Activated CD8-positive, alpha-beta memory T cell treated with anti-CD3 and anti-CD28 coated beads, Interleukin-2, amount 50 U/mL, for 1 hour (primary cell): ENCODE data around the gene LRRC4C.

ENCODE experiments used
- DNase-seq: peaks from one replicate; pipeline ENCODE4 v3.0.0-alpha.2; 2020; ENCODE audit errors: extremely low read depth

The LRRC4C gene

DNA sequence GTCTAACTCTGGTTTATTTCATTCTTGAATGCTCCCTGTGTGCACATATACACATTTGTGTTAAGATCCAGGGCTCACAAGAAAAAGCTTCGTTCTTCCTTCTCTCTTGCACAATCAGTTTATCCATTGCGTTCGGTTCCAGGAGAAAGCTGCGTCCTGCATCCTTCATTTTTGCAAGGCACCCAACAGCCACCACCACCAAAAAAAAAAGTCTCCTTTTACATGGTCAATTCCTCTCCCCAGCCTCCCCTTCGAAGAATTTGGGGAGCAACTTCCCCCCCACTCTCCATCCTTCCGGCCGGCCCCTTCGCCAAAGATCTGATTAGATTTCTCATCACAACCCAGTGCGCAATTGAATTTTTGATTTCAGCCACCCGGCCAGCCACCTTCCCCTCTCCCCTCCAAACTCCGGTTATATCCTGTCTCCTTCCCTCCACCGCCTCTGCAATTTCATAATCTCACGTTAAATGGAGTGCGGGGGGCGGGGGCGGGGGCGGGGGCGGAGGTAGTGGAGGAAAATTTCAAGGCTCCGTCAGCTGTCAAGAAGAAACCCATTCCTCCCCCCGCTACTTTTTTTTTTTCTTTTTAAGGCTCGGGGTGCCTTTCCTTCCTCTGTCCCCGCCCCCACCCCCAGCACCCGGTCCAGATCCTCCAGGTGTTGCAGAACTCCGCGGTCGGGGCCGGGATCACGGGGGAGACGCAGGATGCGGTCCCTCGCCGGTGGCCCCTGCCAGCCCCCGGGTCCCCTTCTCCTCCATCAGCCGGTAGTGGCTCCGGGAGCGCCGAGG is 1166.5 kb downstream of the LRRC4C start:
- no peak for DNase-seq

DNA sequence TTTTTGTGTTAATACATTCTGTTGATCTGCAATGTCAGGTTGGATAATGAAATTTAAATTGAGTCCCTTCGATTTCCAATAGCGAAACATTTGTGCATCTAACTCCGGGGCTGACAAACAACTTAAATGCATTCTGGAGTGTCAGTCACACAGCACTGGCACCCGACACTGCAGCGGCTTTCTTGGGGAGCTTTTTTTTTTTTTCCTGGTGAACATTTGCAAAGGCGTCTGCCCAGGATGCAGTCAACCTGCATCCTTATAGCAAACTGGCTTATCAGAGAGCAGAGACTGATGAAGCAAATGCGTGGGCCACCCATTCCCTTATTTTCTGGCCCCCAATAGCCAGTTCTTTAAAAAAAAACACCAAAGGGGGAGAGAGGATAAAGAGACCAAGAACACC is 1167.7 kb downstream of the LRRC4C start:
- DNase-seq, result no peak

GRCh38 chr11:40291329-40291728 is 1168.1 kb downstream of the LRRC4C start:
- no peak for DNase-seq

DNA sequence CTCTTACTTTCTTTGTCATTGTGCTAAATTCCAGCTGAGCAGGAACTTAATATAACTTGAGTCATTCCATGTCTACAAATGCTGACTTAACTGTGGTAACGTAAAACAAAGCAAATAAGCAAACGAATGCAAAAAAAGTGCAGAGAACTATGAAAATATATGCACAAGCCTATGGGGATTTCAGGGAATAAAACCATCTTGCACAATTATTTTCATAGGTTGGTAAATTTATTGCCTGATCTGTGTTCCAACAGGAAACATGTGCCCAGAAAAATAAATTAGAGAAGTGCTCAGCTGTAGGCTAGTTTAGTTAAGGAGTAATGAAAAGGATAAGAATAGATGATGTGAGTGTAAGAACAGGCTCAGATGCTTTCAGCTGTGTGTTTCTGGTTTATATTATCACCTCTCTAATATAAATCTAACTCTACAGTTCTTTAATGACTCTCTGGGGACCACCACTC is 1169.3 kb downstream of the LRRC4C start:
- DNase-seq, result no peak

DNA sequence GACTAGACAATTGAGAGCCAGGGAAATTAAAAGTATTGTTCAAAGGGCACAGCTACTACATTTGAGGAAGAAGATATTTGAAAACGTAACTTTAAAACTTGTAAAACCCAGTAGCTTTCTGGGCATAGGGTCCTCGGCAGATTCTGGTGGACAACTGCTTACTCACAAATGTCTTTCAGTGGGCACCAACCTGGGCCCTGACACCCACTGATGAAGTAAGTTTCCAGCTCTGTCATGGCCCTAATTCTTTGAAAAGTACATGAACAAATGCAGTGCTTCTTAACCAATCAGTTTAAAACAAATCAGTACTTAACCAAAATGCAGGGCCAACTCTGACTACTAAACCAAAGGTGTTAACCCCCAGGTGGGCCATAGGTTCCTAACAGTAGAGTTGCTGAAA is 1170.1 kb downstream of the LRRC4C start:
- no peak for DNase-seq

DNA sequence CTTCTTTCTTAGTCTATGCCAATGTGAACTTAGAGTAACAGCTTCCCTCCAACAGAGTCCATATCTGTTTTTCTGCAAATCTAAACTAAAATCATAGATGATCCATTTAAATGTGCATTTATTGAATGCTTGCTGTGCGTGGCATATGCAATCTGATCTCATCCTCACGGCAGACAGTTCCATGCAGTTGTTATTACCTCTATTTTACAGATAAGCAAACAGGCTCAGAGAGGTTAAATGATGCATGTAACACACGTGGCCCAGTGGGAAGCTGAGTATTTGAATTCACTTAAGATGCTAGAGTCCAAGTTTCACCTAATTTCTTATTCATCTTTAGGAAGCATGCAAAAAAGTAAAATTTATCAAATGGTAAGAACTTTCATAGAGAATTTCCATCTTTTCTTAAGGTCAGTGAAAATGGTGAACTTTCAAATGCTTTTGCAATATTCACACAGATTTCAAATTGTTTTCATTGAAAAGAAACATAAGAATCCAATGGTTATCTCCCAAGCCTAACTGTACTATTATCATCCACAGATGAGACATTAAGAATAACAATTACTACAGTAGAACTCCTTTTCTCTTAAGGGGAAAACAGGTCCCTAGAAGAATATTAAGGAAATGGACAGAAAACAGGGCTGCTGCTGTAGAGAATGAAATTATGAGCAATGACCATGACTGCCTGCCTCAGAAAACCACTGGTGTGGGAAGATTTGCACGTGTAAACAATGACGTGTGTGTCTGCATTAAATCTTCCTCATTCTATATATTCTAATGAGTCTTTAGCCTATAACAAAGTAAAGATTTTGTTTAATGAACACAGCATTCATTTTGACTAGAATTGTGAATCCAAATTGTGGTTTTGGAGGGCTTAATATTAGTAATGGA is 1171.3 kb downstream of the LRRC4C start:
- DNase-seq, result no peak

GRCh38 chr11:40286137-40286536 is 1173.3 kb downstream of the LRRC4C start:
- DNase-seq, result no peak

GRCh38 chr11:40285558-40285957 is 1173.9 kb downstream of the LRRC4C start:
- DNase-seq, result no peak

- no peak for DNase-seq
These were observed 1178.3 kb downstream of the LRRC4C start for GRCh38 chr11:40281052-40281580.

DNA sequence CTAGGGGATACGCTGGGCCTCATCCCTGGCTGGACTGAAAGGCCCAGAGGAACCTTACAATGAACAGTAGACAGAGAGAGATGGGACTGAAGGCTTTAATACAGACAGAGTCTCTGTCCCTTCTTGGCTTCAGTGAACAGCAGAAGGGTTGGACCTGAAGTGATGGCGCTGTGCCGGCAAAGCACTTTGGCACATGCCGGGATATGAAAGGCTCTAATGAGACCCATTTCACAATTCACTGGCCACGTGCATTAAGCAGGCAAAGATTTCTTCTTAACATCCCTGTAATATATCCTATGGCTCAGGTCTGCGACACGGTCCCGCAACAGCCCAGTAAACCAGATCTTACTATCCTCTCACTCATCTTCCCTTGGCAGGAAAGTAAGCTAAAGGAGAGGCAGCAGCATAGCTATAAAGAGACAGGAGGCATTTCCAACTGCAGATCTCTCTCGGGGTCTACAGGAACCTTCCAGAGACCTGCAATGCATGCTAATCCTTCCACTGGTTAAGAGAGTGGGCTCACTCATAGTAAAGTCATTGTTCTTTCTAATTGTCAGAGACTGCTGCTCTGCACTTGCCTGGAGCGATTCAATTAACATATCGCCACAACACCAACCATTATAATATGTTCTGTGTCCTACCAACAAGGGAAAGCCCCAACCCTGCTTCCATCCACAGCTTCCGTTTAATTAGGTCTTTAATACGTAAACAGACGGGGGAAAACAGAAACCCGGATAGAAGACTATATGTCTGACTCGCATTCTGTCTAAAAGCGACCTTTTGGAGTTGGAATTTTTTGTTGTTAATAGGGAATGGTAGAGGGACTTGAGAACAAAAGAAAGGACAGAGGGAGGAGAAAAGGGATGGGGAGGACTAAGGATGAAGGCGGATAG is 1179.0 kb downstream of the LRRC4C start:
- DNase-seq, result no peak

DNA sequence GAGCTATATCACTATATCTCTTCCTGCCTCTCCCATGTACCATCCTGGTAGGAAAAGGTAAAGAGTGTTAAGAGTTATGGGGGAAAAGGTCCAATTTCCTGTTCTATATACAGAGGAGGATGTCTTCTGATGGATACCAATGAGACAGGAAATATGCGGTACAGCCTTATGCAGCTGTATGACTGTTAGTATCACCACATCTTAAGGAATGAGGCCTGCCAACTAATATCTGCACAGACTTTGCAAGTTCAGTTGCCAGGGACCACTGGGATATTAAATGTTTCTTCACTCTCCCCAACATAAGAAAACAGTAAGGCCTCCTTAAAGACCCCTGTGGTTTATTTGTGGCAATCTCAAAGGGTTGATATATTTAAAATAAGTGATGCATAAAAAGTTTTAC is 1182.5 kb downstream of the LRRC4C start:
- DNase-seq, result no peak

- DNase-seq, result no peak
These were observed 1185.4 kb downstream of the LRRC4C start for GRCh38 chr11:40274017-40274416.

- no peak for DNase-seq
These were observed 1186.2 kb downstream of the LRRC4C start for GRCh38 chr11:40273192-40273732.

DNA sequence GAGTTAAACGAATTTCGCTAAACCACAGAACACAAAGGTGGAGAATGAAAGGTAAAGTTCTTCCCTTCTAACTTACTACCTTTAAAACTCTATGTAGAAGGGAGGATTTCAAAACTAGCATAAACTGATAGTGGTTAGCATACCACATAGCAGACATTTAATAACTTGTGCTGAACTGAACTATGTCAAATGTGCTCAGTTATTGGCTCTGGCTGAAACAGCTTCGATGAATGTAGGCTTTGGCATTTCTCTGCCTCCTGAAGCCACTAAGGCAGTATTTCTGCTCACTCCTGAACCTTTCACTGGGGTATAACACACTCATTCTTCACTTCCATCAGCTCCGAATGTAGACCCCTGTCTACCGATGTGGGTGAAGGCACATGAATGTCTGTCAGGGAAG is 1188.1 kb downstream of the LRRC4C start:
- no peak for DNase-seq

GRCh38 chr11:40269865-40270264 is 1189.6 kb downstream of the LRRC4C start:
- DNase-seq, result no peak

GRCh38 chr11:40268551-40268950 is 1190.9 kb downstream of the LRRC4C start:
- no peak for DNase-seq

DNA sequence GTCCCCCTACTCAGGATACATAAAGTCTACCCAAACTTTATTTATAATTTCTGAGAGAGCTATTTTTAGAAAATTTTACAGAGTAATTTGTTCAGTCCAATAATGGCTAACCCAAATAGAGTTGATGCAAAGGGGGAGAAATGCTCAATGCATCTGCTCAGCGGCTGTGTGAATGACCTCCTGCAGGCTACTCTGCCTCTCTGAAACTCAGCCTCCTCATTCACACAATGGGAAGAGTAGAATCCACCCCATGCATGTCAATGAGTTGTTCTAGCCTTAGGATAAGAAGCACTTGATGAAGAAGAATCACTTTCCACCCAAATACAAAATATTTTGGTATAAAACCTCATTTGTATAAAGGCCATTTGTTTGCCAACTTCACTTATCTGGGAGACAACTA is 1204.0 kb downstream of the LRRC4C start:
- DNase-seq, result no peak

- no peak for DNase-seq
These were observed 1206.3 kb downstream of the LRRC4C start for GRCh38 chr11:40253166-40253565.

DNA sequence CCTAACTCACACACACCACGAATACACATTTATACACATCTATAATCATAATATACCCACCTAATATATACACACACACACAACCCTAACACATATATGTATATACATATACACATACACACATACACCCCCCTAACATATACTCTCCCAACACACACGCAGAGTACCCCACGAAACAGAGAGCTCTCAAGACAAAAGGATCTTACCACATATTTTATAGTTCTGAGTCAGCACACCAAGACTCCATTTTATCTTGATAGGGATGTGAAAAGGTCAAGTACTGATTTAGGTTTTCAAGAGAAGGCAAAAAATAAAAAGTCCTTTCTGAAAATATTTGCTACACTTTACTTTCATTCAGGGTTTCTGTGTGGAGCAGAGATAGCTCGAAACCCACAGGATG is 1207.2 kb downstream of the LRRC4C start:
- DNase-seq, result no peak

DNA sequence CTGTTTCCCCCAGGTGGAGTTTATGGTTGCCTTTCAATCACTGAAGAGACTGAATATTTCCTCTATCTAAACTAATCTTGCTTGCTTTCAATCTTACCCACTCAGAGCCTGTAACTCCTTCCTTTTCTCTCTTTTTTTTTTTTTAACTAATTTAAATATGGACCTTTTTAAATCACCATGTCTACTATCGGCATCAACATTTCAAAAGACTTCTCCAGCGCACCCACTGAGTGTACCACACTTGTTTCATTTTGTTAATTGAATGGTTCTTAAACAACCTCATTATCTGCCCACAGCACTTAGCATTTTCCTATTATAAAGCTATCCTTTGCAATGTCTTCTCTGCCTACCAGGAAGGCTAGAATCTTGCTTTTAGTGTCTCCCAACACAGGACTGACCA is 1212.5 kb downstream of the LRRC4C start:
- DNase-seq, result no peak

- DNase-seq, result no peak
These were observed 1217.9 kb downstream of the LRRC4C start for GRCh38 chr11:40241524-40242051.
